Colon (tissue), 2 donors: ENCODE measurements around the gene FBXL13.
A peak's percentile ranks its signal among the peaks of the same experiment; 100 is the strongest.
"Not testable (repeated sequence)": the region's sequence is repeated elsewhere in the genome, so short reads cannot be mapped to it uniquely, and the experiment has no call there.

ENCODE experiments used
- FAIRE-seq: peaks from 2 replicates; lab custom pipeline; 2012; peaks lifted over from hg19 to GRCh38; lab: Jason Lieb, UNC
- donor health status: control.
- donor health status: control.

FBXL13 gene

DNA sequence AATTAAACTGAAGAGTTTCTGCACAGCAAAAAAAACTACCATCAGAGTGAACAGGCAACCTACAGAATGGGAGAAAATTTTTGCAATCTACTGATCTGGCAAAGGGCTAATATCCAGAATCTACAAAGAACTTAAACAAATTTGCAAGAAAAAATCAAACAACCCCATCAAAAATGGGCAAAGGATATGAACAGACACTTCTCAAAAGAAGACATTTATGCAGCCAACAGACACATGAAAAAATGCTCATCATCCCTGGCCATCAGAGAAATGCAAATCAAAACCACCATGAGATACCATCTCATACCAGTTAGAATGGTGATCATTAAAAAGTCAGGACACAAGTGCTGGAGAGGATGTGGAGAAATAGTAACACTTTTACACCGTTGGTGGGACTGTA is 53.1 kb downstream of the FBXL13 start:
- FAIRE-seq, result not testable (repeated sequence)

- FAIRE-seq, result not testable (repeated sequence)
These were observed 53.7 kb downstream of the FBXL13 start for GRCh38 chr7:103020876-103021275.

GRCh38 chr7:103018295-103018694 is 56.3 kb downstream of the FBXL13 start:
- not testable (repeated sequence) for FAIRE-seq

GRCh38 chr7:103011650-103012049 is 62.9 kb downstream of the FBXL13 start:
- no peak for FAIRE-seq

- FAIRE-seq, result no peak
These were observed 64.4 kb downstream of the FBXL13 start for GRCh38 chr7:103010211-103010610.

GRCh38 chr7:103009466-103010185 is 65.0 kb downstream of the FBXL13 start:
- FAIRE-seq, result no peak

DNA sequence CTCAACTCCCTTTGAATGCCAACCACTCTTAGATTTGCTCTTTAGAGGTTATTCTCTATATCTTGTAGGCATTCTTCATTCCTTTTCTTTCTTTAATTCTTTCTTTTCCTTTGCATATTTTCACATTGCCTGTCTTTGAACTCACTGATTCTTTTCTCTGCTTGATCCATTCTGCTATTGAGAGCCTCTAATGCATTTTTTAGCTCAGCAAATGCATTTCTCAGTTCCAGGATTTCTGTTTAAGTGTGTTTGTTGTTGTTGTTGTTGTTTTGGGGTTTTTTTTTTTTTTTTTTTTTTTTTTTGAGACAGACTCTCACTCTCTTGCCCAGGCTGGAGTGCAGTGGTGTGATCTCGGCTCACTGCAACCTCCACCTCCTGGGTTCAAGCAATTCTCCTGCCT is 71.6 kb downstream of the FBXL13 start:
- FAIRE-seq, result no peak

GRCh38 chr7:103001210-103001609 is 73.4 kb downstream of the FBXL13 start:
- FAIRE-seq, result no peak

DNA sequence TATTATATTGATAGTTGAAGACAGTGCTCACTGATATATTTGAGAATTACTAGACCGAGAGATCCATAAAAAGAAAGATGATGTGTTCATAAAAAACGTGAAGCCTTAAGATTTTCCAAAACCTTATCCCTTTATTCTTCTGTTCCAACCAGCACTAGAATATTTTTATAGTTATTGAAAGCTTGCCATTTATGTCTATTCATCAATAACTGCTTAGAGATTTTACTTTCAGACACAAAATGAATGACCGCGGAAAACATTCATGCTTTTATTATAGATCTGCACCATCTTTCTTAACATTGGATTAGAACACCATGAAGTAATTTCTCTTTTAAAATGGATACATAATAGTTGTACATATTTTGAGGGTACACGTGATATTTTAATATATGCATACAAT is 77.6 kb downstream of the FBXL13 start:
- FAIRE-seq, result no peak

DNA sequence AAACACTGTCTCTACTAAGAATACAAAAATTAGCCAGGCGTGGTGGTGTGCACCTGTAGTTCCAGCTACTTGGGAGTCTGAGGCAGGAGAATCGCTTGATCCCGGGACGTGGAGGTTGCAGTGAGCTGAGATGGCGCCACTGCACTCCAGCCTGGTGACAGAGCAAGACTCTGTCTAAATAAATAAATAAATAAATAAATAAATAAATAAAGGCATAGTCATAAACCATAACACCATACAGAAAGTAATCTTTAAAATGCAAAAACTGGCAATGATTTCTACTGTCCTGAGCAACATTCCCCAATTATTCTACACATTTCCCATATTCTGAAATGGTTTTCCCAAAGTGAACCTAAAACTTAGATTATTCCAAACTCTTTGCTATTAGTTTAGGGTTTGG is 79.0 kb downstream of the FBXL13 start:
- FAIRE-seq, result not testable (repeated sequence)

GRCh38 chr7:102994567-102994966 is 80.0 kb downstream of the FBXL13 start:
- FAIRE-seq, result no peak

DNA sequence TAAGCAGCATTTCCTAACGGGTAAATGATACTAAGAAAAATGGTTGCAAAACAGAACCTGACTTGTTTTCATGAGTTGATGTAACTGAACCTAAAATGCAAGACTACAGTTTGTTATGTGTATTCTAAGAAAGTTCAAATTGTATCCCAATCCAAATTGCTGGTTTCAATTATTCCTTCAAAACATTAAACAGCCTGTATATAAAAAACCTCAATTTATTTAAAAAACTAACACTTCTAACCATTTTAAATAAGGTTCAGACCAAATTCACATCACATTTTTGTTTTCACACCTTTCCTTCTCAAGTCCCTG is 80.9 kb downstream of the FBXL13 start:
- no peak for FAIRE-seq

DNA sequence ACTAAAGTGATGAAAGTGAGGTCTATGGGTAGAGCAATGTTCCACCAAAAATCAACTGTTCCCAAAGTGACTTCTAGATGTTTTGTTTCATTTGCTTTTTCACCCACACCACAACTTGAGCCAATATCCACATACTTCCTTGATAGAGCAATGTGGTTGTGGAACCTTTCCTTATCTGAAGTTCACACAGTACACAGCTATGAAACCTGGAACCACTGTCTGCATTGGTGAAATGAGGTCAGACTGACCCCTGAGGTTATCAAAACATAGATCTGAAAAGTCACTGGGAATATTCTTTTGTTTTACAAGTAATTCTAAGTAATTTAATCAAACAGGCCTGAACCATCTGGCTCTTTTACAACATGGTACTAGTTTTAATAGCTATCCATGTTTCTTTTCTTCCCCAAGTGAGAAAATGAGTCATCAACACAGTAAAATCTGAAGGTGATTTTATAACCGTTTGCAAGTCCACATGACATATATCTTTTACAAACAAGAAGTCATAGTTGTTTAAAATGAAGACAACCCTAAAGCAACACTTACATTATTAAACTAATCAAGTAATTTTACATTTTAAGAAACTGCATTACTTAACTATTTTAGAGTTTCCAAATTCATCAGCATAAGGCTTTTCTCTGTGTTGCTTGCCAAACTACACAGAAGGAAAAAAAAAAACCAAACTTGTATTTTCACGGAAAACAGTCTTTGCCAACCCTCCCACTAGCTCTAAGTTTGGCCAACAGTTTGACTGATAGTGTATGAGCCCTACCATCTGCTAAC is 81.5 kb downstream of the FBXL13 start:
- peak; percentile 83 for FAIRE-seq

- FAIRE-seq, result no peak
These were observed 82.1 kb downstream of the FBXL13 start for GRCh38 chr7:102992509-102992937.

DNA sequence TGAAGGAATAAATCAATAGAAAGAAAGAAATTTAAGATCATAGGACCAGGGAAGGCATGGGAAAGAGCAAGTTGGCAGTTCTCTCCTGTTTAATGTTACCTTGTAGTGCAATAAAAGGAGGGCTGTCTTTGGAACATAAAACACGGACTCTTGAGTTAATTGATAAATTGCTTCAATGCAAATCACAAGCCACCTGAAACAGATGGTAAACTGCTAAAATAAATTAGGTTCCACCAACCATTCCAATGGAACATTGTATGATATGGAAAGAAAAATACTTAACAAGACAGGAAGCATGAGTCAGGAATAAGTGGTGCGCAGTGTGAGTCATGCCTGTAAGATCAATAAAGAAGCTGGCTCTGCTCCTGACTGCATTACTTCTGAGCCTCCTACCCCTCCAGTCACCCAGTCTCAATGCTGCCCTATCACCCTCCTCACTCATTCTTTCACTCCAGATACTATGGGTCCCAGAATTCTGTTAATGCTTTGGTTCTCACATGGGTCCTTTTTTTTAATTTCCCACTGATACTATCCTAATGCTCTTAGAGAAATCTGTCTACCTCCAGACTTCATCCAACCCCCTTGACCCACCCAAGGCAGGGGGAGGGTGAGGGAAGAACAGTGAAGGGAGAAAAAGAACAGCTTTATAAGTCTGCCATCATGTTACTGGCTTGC is 82.9 kb downstream of the FBXL13 start:
- FAIRE-seq, result no peak

DNA sequence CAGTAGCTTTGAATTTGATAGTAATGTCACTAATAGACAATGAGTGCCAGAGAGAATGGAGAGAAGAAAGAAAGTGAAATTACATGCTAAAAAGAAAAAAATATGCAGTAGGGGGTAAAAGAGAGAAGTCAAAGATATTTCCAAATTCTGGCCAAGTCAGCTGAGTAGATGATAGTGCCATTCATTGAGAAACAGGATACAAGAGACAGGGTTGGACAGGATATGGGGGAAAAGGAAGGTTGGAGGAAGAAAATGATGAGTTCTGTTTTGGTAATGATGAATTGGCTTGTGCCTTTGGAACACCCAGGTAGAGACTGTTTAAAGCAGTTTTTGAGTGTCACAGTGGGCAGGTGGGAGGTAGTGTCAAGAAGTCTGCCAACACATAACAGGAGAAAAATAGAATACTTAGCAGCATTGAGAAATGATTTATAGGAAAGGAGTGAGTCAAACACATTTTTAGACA is 83.5 kb downstream of the FBXL13 start:
- FAIRE-seq, result no peak

- FAIRE-seq, result no peak
These were observed 84.0 kb downstream of the FBXL13 start for GRCh38 chr7:102990642-102991041.

- no peak for FAIRE-seq
These were observed 85.7 kb downstream of the FBXL13 start for GRCh38 chr7:102988631-102989560.

- FAIRE-seq, result no peak
These were observed 86.5 kb downstream of the FBXL13 start for GRCh38 chr7:102988088-102988487.

GRCh38 chr7:102985176-102985783 is 89.3 kb downstream of the FBXL13 start:
- no peak for FAIRE-seq

- no peak for FAIRE-seq
These were observed 91.0 kb downstream of the FBXL13 start for GRCh38 chr7:102983602-102984001.

DNA sequence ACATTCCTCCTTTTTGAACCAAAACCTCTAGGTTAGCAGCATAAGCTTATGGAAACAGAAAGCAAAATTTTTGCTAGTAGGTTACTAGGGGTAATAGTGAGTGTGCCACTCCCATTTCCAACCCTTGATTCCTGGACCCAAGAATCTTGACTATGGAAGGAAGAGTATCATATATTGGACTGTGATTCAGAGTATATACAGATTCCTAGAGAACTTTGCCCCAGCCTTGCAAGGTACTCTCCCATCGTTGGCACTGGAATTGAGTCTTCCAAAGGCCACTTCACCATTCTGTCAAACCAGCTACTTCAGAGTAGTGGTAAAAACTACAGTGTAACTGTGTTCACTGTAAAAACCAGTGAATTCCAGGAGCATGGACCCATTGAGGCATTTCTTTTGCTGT is 92.4 kb downstream of the FBXL13 start:
- FAIRE-seq, result no peak
